GM18519 (cell line): Measurements from ENCODE around the gene TRIM40.

Experiments
- ATAC-seq: cut with Tn5 transposase; IDR thresholded peaks from one replicate; pipeline ENCODE4 v1.9.1; 2021; ENCODE audit warnings: mild to moderate bottlenecking, moderate library complexity; ENCODE audit not compliant: unreplicated experiment, low FRiP score

Gene TRIM40

GRCh38 chr6:30135757-30136156 lies at the start of gene TRIM40:
Gene TRIM40, plus strand, starts transcription at chr6:30136140. Its CDS starts 897 bp downstream, at chr6:30137037.
- no peak for ATAC-seq

GRCh38 chr6:30087876-30088275 lies 48.1 kb upstream of the TRIM40 start:
- ATAC-seq = no peak

GRCh38 chr6:30091577-30092381 lies 44.2 kb upstream of the TRIM40 start:
- ATAC-seq = no peak

- no peak for ATAC-seq
Observed at GRCh38 chr6:30092852-30093543, 42.9 kb upstream of the TRIM40 start.

- ATAC-seq = no peak
Observed at GRCh38 chr6:30093951-30094661, 41.8 kb upstream of the TRIM40 start.

- no peak for ATAC-seq
Observed at GRCh38 chr6:30096829-30097228, 39.1 kb upstream of the TRIM40 start.

GRCh38 chr6:30097902-30098768 lies 37.8 kb upstream of the TRIM40 start:
- no peak for ATAC-seq

GRCh38 chr6:30100154-30100553 lies 35.8 kb upstream of the TRIM40 start:
- no peak for ATAC-seq

GRCh38 chr6:30100585-30101443 lies 35.1 kb upstream of the TRIM40 start:
- no peak for ATAC-seq

- no peak for ATAC-seq
Observed at GRCh38 chr6:30101444-30102413, 34.2 kb upstream of the TRIM40 start.

GRCh38 chr6:30102414-30102969 lies 33.4 kb upstream of the TRIM40 start:
- no peak for ATAC-seq

- ATAC-seq = peak; percentile 42
Observed at GRCh38 chr6:30102970-30103871, 32.7 kb upstream of the TRIM40 start.

GRCh38 chr6:30103872-30104179 lies 32.1 kb upstream of the TRIM40 start:
- ATAC-seq = no peak

GRCh38 chr6:30104661-30105060 lies 31.3 kb upstream of the TRIM40 start:
- ATAC-seq = no peak

GRCh38 chr6:30111266-30111856 lies 24.6 kb upstream of the TRIM40 start:
- no peak for ATAC-seq

- no peak for ATAC-seq
Observed at GRCh38 chr6:30112402-30112994, 23.4 kb upstream of the TRIM40 start.
